ENCODE measurements around the gene C9orf43.

The C9orf43 gene

GRCh38 chr9:113464286-113464660 lies 53.7 kb downstream of the C9orf43 start:
- DNase-seq: no peak

- no peak for DNase-seq
Measured at GRCh38 chr9:113465599-113466140, 55.1 kb downstream of the C9orf43 start.

DNA sequence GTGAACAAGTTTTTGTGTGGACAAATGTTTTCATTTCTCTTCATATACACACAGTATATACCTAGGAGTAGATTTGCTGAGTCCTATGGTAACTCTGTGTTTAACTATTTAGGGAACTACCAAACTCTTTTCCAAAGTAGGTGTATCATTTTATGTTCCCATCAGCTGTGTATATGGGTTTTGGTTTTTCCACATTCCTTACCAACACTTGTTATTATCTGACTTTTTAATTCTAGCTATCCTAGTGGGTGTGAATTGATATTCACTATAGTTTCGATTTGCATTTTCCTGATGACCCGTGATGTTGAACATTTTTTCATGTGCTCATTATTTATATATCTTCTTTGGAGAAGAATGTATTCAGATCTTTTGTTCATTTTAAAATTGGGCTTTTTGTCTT lies 56.6 kb downstream of the C9orf43 start:
- DNase-seq: no peak

- DNase-seq: peak in 22 of 51 donors; percentile 8 to 54 (median 29)
Measured at GRCh38 chr9:113468716-113469448, 58.3 kb downstream of the C9orf43 start.

DNA sequence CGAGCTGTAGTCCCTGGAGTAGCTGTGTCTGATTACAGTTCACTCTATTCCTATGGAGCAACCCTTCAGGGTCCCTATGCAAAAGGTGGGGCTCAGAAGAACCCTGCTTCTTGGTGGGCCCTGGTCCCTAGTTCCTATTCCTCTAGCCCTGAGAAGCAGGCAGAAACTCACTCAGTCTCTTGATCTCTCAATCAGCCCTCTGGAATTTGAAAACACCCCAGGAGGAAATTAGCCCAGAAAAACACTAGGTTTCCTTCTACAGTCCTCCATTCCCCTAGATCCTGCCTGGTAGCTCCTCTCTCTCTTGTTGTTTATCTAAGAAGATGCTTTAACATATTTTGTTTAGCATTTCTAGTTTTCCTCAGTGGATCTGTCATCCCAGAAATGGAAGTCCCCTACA lies 60.6 kb downstream of the C9orf43 start:
- DNase-seq: no peak

DNA sequence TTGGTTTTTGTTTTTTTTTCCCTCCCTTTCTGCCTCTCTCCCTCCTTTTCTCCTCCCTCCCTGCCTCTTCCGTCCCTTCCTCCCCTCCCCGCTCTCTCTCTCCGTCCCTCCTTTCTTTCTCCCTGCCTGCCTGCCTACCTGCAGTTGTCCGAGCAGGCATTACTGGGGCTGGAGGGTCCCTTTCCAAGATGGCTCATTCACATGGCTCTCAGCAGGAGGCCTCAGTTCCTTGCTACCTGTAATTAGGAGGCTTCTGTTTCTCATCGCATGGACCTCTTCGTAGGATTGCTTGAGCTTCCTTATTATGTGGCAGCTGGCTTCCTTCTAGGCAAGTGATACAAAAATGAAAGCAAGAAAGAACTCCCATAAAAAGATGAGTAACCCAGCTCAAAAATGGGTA lies 61.0 kb downstream of the C9orf43 start:
- DNase-seq: no peak

DNA sequence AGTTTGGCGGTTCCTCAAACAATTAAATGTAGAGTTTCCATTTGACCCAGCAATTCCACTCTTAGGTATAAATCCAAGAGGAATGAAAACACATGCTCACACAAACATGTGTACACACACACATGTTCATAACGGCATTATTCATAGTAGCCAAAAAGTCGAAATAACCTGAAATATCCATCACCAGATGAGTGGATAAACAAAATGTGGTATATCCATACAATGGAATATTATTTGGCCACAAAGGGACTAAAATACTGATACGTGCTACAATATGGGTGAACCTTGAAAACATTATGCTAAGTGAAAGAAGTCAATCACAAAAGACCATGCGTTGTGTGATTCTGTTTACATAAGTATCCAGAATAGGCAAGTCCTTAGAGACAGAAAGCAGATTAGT lies 61.7 kb downstream of the C9orf43 start:
- no peak for DNase-seq

- no peak for DNase-seq
Measured at GRCh38 chr9:113474360-113475028, 63.9 kb downstream of the C9orf43 start.

- no peak for DNase-seq
Measured at GRCh38 chr9:113475031-113475430, 64.5 kb downstream of the C9orf43 start.

- DNase-seq: no peak
Measured at GRCh38 chr9:113475992-113476391, 65.4 kb downstream of the C9orf43 start.

DNA sequence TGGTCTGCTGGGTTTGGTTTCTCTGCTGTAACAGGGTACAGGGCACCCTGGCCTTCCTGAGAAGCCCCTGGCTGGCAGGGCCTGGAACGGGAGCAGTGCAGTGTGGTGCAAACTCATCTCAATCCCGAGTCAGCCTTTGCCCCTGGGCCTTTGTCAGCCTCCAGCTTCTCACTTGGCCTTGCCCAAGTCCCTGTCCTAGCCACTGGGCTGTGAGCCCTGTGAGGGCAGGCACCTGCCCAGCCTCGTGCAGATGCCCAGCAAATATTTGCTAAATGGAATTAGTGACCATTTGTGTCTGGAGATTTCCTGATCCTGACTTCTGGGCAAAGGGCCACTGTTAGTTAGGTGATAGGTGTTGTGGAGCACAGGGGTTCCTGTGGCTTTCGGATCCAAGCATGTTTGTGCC lies 66.0 kb downstream of the C9orf43 start:
- no peak for DNase-seq

GRCh38 chr9:113477058-113477457 lies 66.5 kb downstream of the C9orf43 start:
- DNase-seq: no peak

GRCh38 chr9:113477661-113478060 lies 67.1 kb downstream of the C9orf43 start:
- no peak for DNase-seq

- no peak for DNase-seq
Measured at GRCh38 chr9:113479174-113479621, 68.7 kb downstream of the C9orf43 start.
